Spinal cord (tissue), 10 donors: Measurements from ENCODE around the gene SIX5. TPM values are rescaled to one million over a fixed set of nuclear protein-coding genes. Genes with fewer than 3 reads are reported as not detected.

ENCODE experiments used
- DNase-seq, 6 donors: peaks; one replicate each; pipeline versions ENCODE4 v3.0.0 to v3.0.0-alpha.2; 2013 to 2015; ENCODE audit warnings: low spot score in 6 of 6, low read depth in 4 of 6
- H3K27ac ChIP-seq: one replicate; pipeline ENCODE4 v1.5.1; 2013; ENCODE audit warnings: low read depth, low read length, control low read depth
- H3K27me3 ChIP-seq: one replicate; pipeline ENCODE4 v1.6.1; 2013; ENCODE audit warnings: low read length; ENCODE audit not compliant: control insufficient read depth, insufficient read depth
- H3K36me3 ChIP-seq: one replicate; pipeline ENCODE4 v1.6.1; 2013; ENCODE audit warnings: low read length; ENCODE audit not compliant: control insufficient read depth, insufficient read depth
- H3K4me1 ChIP-seq: one replicate; pipeline ENCODE4 v1.6.1; 2013; ENCODE audit warnings: low read length; ENCODE audit not compliant: control insufficient read depth, insufficient read depth
- H3K4me3 ChIP-seq: one replicate; pipeline ENCODE4 v1.5.1; 2013; ENCODE audit warnings: low read depth, low read length, control low read depth
- H3K9me3 ChIP-seq: one replicate; pipeline ENCODE4 v1.6.1; 2013; ENCODE audit warnings: low read length; ENCODE audit not compliant: control insufficient read depth, insufficient read depth
- WGBS: methylation state at CpG from one replicate; pipeline ENCODE4 v1.1.5; 2013; ENCODE audit warnings: missing lambda C conversion rate; ENCODE audit not compliant: insufficient coverage; 5-methylcytosine and 5-hydroxymethylcytosine counted together
- polyA plus RNA-seq, 2 donors: library from polyadenylated mRNA; unstranded; fragments of 120-200 nt; gene quantifications; one replicate each; pipeline ENCODE4 v1.2.1, GENCODE V29; 2013; ENCODE audit not compliant: insufficient read length in 2 of 2
- total RNA-seq, 2 donors: library from RNA; depleted of rRNA in 1 of 2; stranded (reverse); fragments of 120-200 nt in 1 of 2; fragments of >200 nt in 1 of 2; gene quantifications; one replicate each; pipeline versions ENCODE4 v1.2.3 to v1.2.4, GENCODE V29; 2013 to 2014
- donor health status: healthy.

Gene SIX5
- total and polyA plus RNA-seq, 4 donors = 4.1 to 20.2 (median 14.4) TPM

- peaks cover 31% of the 10 kb centered on the region for H3K36me3 ChIP-seq
- H3K4me3 ChIP-seq = peak overlapping the region; percentile 22
- WGBS = 50% methylated on average over 3 of the region's 3 CpGs
- DNase-seq = no peak
- peak overlapping the region; percentile 69 for H3K27ac ChIP-seq
- H3K27me3 ChIP-seq = no peaks in the 10 kb centered on the region
- H3K9me3 ChIP-seq = no peaks in the 10 kb centered on the region
- peaks cover 24% of the 10 kb centered on the region for H3K4me1 ChIP-seq
Observed at GRCh38 chr19:45793178-45793564, 24.1 kb upstream of the SIX5 start.

- H3K27ac ChIP-seq = peak within 1 kb of the TSS; percentile 69
- no peaks in the 10 kb centered on the region for H3K27me3 ChIP-seq
- H3K36me3 ChIP-seq = peaks cover 36% of the 10 kb centered on the region
- no peaks in the 10 kb centered on the region for H3K9me3 ChIP-seq
- peak; percentile 95 to 100 (median 99) for DNase-seq
- WGBS = under 1% methylated on average over 84 of the region's 86 CpGs
- H3K4me1 ChIP-seq = peaks cover 24% of the 10 kb centered on the region
- H3K4me3 ChIP-seq = peak within 1 kb of the TSS; percentile 69
Observed at GRCh38 chr19:45792470-45793177, 23.6 kb upstream of the SIX5 start, which contains the start of gene DMWD. Gene DMWD, minus strand, starts transcription at chr19:45792845. Its CDS starts 89 bp downstream, at chr19:45792756.

- H3K27ac ChIP-seq = peak overlapping the region; percentile 25
- H3K4me3 ChIP-seq = peak overlapping the region; percentile 69
- no peaks in the 10 kb centered on the region for H3K9me3 ChIP-seq
- H3K27me3 ChIP-seq = no peaks in the 10 kb centered on the region
- H3K4me1 ChIP-seq = peaks cover 24% of the 10 kb centered on the region
- DNase-seq = no peak
- 7% methylated on average over 31 of the region's 31 CpGs for WGBS
- peaks cover 43% of the 10 kb centered on the region for H3K36me3 ChIP-seq
Observed at GRCh38 chr19:45791744-45792469, 22.9 kb upstream of the SIX5 start.

- Histone ChIP-seq H3K9me3 (no peaks in the 10 kb centered on the region), H3K4me3 (no peak overlapping the region), H3K36me3 (peaks cover 52% of the 10 kb centered on the region), H3K4me1 (peaks cover 24% of the 10 kb centered on the region), H3K27ac (no peak overlapping the region), H3K27me3 (no peaks in the 10 kb centered on the region)
- DNase-seq = no peak
- 95% methylated on average over 7 of the region's 8 CpGs for WGBS
Observed at GRCh38 chr19:45790942-45791341, 21.9 kb upstream of the SIX5 start.

GRCh38 chr19:45789035-45789786 is 20.2 kb upstream of the SIX5 start:
- 90% methylated on average over 10 of the region's 15 CpGs for WGBS
- peaks cover 67% of the 10 kb centered on the region for H3K36me3 ChIP-seq
- no peak overlapping the region for H3K4me3 ChIP-seq
- H3K4me1 ChIP-seq = peaks cover 28% of the 10 kb centered on the region
- H3K27me3 ChIP-seq = no peaks in the 10 kb centered on the region
- no peak overlapping the region for H3K27ac ChIP-seq
- H3K9me3 ChIP-seq = no peaks in the 10 kb centered on the region
- DNase-seq = no peak

- Histone ChIP-seq H3K36me3 (peaks cover 91% of the 10 kb centered on the region), H3K27ac (no peak overlapping the region), H3K4me1 (peaks cover 34% of the 10 kb centered on the region), H3K4me3 (no peak overlapping the region), H3K27me3 (no peaks in the 10 kb centered on the region), H3K9me3 (no peaks in the 10 kb centered on the region)
- no peak for DNase-seq
- WGBS = 94% methylated on average over 21 of the region's 21 CpGs
Observed at GRCh38 chr19:45786533-45786894, 17.5 kb upstream of the SIX5 start.

- WGBS = 94% methylated on average over 46 of the region's 57 CpGs
- no peaks in the 10 kb centered on the region for H3K27me3 ChIP-seq
- H3K9me3 ChIP-seq = no peaks in the 10 kb centered on the region
- DNase-seq = peak in 1 of 6 donors; percentile 0
- H3K27ac ChIP-seq = no peak overlapping the region
- peaks cover 36% of the 10 kb centered on the region for H3K4me1 ChIP-seq
- no peak overlapping the region for H3K4me3 ChIP-seq
- H3K36me3 ChIP-seq = peaks cover 96% of the 10 kb centered on the region
Observed at GRCh38 chr19:45785781-45786532, 16.9 kb upstream of the SIX5 start.

GRCh38 chr19:45785097-45785496 is 16.0 kb upstream of the SIX5 start:
- H3K9me3 ChIP-seq = no peaks in the 10 kb centered on the region
- H3K27ac ChIP-seq = no peak overlapping the region
- DNase-seq = no peak
- H3K4me3 ChIP-seq = no peak overlapping the region
- WGBS = 83% methylated on average over 5 of the region's 5 CpGs
- peaks cover 41% of the 10 kb centered on the region for H3K4me1 ChIP-seq
- H3K36me3 ChIP-seq = peaks cover 94% of the 10 kb centered on the region
- no peaks in the 10 kb centered on the region for H3K27me3 ChIP-seq

GRCh38 chr19:45784096-45784495 is 15.0 kb upstream of the SIX5 start:
- H3K4me3 ChIP-seq = no peak overlapping the region
- no peak for DNase-seq
- no peaks in the 10 kb centered on the region for H3K27me3 ChIP-seq
- no peak overlapping the region for H3K27ac ChIP-seq
- peaks cover 51% of the 10 kb centered on the region for H3K4me1 ChIP-seq
- peaks cover 91% of the 10 kb centered on the region for H3K36me3 ChIP-seq
- WGBS = 80% methylated on average over 3 of the region's 4 CpGs
- no peaks in the 10 kb centered on the region for H3K9me3 ChIP-seq
